ENCODE measurements around the gene CUZD1. TPM values are rescaled to one million over a fixed set of nuclear protein-coding genes. Genes with fewer than 3 reads are reported as not detected.
"Not testable (repeated sequence)": the region's sequence is repeated elsewhere in the genome, so short reads cannot be mapped to it uniquely, and the experiment has no call there.

The CUZD1 gene
- total RNA-seq, 1 donor = 0.42 TPM

DNA sequence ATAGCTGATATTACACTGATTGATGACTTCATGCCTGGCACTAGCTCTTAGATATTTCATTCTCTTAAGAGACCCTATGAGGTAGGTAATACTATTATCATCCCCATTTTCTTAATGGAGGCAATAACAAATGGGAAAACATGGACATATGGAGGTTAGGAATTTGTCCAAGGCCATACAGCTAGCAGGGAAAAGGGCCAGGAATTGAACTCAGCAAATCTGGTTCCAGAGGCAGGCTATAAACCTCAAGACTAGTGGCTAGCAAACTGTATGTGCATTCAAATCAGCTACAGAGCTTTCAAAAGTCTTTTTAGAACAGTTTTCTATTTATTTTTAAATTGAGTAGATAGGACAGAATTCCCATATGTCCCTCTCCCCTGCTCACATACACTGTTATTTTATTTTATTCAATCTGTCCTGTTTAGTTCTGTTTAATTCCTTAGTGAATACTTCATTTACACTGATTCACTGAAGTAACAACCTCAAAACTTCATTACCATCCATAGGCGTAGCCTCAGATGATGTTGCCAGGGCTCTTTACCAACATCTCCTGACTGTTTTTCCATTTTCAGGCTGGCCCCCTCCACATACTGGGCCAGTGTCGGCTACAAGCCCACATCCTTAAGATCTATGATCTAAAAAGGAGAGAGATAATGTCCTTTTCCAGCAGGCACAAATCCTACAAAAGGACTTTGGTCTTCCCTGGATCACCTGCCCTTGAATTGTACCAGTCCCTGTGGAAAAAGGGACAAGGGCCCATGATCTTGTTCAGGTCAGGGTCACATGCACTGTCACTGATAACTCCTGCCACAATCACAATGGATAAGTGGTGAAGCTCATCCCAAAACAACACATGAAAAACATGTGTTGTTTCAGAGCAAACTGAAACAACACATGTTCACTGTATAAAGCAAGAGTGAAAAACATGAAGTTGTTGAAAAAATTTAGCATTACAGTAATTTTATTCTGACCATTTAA, 17.8 kb upstream of the CUZD1 start:
- H3K4me3 ChIP-seq (ENCODE audit: low read length) = no peak overlapping the region
- H3K9me3 ChIP-seq (ENCODE audit: low read depth, low read length) = no peaks in the 10 kb centered on the region
- H3K4me1 ChIP-seq (ENCODE audit: insufficient read depth, low read length) = no peaks in the 10 kb centered on the region
- no peaks in the 10 kb centered on the region for H3K27me3 ChIP-seq (ENCODE audit: insufficient read depth, low read length)

DNA sequence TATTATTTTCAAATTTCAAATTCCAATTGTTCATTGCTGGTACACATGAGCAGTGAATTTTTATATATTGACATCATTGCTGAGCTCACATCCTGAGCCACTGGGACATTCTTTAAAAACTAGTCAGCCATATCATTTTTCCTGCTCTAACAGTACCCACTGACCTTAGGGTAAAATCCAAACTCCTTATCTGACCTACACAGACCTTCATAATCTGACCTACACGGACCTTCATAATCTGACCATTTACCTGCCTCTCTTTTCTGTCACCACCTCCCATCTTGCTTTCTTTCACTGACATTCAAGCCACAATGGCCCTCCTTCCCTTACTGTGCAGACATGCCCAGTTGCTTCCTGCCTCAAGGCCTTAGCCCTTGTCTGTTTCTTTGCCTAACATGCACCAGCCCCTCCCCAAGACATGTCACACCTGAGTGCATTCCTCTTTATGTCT, 16.1 kb upstream of the CUZD1 start:
- Histone ChIP-seq H3K4me3 (ENCODE audit: low read length) (no peak overlapping the region), H3K27me3 (ENCODE audit: insufficient read depth, low read length) (no peaks in the 10 kb centered on the region), H3K4me1 (ENCODE audit: insufficient read depth, low read length) (no peaks in the 10 kb centered on the region), H3K9me3 (ENCODE audit: low read depth, low read length) (no peaks in the 10 kb centered on the region)

DNA sequence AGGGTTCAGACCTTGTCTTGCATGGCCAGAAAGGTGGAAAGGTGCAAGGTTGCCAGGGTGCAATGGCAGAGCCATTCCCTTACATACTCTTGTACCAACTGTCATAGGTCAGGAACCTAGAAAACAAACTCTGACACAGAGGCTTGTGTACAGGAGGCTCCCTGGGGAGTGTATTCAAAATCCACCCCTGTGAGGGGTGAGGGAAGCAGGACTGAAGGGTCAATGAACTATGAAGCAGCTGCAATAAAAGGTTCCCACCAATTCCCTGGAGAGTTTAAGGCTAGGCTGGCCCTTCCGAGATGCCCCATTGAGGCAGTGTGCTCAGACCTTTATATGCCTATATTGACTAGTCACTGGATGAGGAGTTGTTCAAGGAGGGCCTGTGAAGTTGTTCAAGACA, 13.9 kb upstream of the CUZD1 start:
- H3K9me3 ChIP-seq (ENCODE audit: low read depth, low read length) = no peaks in the 10 kb centered on the region
- no peaks in the 10 kb centered on the region for H3K4me1 ChIP-seq (ENCODE audit: insufficient read depth, low read length)
- H3K27me3 ChIP-seq (ENCODE audit: insufficient read depth, low read length) = no peaks in the 10 kb centered on the region
- no peak overlapping the region for H3K4me3 ChIP-seq (ENCODE audit: low read length)

DNA sequence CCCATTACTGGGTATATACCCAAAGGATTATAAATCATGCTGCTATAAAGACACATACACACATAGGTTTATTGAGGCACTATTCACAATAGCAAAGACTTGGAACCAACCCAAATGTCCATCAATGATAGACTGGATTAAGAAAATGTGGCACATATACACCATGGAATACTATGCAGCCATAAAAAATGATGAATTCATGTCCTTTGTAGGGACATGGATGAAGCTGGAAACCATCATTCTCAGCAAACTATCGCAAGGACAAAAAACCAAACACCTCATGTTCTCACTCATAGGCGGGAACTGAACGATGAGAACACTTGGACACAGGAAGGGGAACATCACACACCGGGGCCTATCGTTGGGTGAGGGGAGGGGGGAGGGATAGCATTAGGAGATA, 12.4 kb upstream of the CUZD1 start:
- H3K9me3 ChIP-seq (ENCODE audit: low read depth, low read length); H3K27me3 ChIP-seq (ENCODE audit: insufficient read depth, low read length); H3K4me1 ChIP-seq (ENCODE audit: insufficient read depth, low read length); H3K4me3 ChIP-seq (ENCODE audit: low read length): not testable (repeated sequence)

- Histone ChIP-seq H3K27me3 (ENCODE audit: insufficient read depth, low read length) (no peaks in the 10 kb centered on the region), H3K9me3 (ENCODE audit: low read depth, low read length) (no peaks in the 10 kb centered on the region), H3K4me1 (ENCODE audit: insufficient read depth, low read length) (no peaks in the 10 kb centered on the region), H3K4me3 (ENCODE audit: low read length) (no peak overlapping the region)
Observed at GRCh38 chr10:122856902-122857301, 11.2 kb upstream of the CUZD1 start.

DNA sequence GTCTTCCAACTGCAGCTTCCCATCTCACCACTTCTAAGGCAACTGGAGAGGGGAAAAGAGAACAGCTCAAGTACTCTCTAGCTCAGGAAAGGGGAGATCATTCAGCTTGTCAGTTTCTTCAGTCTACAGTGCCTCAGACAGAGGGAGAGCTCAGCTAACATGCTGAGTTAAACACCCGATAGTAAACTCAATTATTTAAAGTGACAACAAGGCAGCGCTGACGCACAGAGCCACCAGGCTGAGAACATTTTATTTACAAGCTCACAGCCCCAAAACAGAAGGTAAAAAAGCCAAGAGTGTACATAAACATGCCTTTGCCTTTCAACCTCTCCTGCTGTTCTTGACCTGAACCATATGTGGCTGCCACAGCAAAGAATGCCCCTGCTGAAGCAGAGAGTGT, 10.1 kb upstream of the CUZD1 start:
- no peaks in the 10 kb centered on the region for H3K4me1 ChIP-seq (ENCODE audit: insufficient read depth, low read length)
- H3K4me3 ChIP-seq (ENCODE audit: low read length) = no peak overlapping the region
- H3K27me3 ChIP-seq (ENCODE audit: insufficient read depth, low read length) = no peaks in the 10 kb centered on the region
- H3K9me3 ChIP-seq (ENCODE audit: low read depth, low read length) = no peaks in the 10 kb centered on the region

GRCh38 chr10:122854648-122855047, 9.0 kb upstream of the CUZD1 start:
- Histone ChIP-seq H3K4me3 (ENCODE audit: low read length) (no peak overlapping the region), H3K9me3 (ENCODE audit: low read depth, low read length) (no peaks in the 10 kb centered on the region), H3K27me3 (ENCODE audit: insufficient read depth, low read length) (no peaks in the 10 kb centered on the region), H3K4me1 (ENCODE audit: insufficient read depth, low read length) (no peaks in the 10 kb centered on the region)

DNA sequence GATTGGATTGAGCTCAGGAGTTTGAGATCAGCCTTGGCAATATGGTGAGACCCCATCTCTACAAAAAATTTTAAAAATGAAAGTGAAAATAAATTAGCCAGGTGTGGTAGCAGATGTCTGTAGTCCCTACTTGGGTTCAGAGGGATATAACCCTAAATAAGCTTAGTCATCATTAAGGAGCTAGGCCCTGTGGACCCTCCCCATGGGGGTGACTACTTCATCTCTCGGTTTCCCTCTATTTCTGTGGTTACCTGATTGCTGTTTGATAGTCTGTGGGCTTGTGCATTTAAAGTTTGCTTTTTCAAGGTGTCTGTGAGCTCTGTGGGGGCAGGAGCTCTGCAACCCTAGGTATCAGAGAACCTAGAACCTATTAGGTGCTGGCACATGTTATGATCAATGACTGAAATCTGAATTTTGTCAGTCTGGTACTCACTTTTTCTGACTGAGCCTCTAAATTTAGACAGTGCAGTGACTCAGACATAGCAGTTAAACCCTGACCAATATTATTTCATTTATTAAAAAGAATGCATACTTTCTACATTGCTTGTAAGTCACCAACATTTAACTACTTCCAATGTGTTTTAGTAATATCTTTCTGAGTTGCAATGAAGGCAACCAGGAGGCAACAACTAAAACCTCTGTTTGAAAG, 8.1 kb upstream of the CUZD1 start:
- H3K27me3 ChIP-seq (ENCODE audit: insufficient read depth, low read length) = no peaks in the 10 kb centered on the region
- no peaks in the 10 kb centered on the region for H3K4me1 ChIP-seq (ENCODE audit: insufficient read depth, low read length)
- H3K4me3 ChIP-seq (ENCODE audit: low read length) = no peak overlapping the region
- no peaks in the 10 kb centered on the region for H3K9me3 ChIP-seq (ENCODE audit: low read depth, low read length)

DNA sequence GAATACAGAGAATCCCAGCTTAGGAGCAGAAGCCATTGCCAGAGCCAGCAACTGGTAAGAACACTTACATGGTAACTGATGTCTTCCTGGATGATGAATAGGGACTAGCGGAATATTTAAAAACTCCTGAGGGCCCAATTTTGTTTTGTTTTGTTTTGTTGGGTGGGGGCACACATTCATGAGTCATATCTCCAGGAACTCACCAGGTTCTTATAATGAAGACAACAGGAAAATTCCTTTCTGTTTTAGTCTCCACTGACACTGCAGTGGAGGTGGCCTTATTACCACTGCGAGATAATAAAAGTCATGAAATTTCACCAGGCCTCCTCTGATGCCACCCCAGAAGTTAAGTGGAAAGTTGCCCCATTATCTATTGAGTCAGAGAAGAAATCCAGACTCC, 6.6 kb upstream of the CUZD1 start:
- H3K9me3 ChIP-seq (ENCODE audit: low read depth, low read length) = no peaks in the 10 kb centered on the region
- no peaks in the 10 kb centered on the region for H3K4me1 ChIP-seq (ENCODE audit: insufficient read depth, low read length)
- H3K27me3 ChIP-seq (ENCODE audit: insufficient read depth, low read length) = no peaks in the 10 kb centered on the region
- no peak overlapping the region for H3K4me3 ChIP-seq (ENCODE audit: low read length)

DNA sequence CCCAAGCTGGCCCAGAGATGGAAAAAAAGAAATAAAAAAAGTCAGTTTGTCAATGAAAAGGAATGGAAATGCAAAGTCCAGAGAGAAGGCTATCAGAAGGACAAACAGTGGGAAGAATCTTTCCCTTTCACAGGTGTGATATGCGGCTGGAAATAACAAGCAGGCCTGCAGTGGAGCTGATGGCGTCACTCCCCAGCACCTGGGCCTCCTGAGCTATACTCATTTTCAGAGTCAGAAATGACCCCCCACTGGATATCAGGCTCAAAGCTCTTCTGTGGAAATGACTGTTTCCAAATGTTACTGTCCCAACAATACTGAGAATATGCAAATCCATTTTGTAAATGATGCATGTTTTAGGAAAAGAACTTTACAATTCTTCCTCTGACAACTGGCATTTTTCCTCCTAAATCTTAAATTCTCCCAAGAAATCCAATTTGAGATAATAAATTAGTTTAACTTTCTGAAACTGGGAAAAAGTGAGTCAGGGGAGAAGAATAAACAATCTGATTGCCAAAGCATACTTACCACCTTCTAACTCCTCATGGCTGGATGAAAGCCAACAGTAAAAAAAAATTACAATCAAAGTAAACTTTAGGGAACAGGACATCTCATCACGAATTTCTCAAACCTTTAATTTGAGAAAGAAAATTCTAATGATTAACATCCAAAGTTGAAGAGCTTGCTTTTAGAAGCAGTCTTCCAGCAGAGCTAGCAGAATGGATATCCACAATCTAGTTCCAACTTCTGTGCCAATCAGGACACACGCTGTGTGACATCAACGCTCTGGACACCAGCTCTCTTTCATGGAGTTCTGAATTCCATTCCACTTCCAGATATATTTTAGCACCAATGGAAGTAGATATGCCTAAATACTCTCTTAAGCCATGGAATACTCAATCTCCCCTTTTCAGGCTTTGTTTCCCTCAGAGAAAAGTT, 5.3 kb upstream of the CUZD1 start:
- Histone ChIP-seq H3K27me3 (ENCODE audit: insufficient read depth, low read length) (no peaks in the 10 kb centered on the region), H3K9me3 (ENCODE audit: low read depth, low read length) (no peaks in the 10 kb centered on the region), H3K4me3 (ENCODE audit: low read length) (no peak overlapping the region), H3K4me1 (ENCODE audit: insufficient read depth, low read length) (no peaks in the 10 kb centered on the region)

DNA sequence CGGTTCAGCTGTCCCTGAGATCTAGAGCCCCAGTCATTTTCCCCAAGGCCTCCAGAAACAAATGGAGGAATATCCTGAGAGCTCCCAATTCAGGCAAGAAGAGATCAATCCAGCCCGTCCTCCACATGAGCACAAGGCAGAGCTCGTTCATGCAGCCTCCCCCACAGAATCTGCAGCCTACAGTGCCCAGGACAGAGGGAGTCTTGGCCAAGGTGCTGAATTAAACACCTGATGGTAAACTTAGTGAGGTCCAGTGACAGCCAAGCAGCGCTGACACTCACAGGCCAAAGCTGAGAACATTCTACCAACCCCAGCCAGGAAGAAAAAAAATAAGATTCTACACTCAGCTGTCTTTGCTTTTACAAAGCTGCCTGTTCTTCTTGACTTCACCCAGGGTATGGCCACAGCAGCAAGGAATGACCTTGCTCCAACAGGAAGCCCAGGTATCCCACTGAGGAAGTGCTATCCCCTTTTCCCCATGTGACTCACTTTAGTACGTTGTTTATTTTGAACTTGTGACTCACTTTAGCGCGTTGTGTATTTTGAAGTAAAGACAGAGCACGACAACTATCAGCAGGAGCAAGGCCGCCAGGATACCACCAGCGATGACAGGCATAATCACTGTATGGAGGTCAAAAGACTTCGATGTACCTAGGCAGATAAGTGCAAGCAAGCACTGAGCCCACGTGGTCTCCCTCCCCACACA, 4.4 kb upstream of the CUZD1 start:
- Histone ChIP-seq H3K27me3 (ENCODE audit: insufficient read depth, low read length) (no peaks in the 10 kb centered on the region), H3K4me3 (ENCODE audit: low read length) (no peak overlapping the region)

DNA sequence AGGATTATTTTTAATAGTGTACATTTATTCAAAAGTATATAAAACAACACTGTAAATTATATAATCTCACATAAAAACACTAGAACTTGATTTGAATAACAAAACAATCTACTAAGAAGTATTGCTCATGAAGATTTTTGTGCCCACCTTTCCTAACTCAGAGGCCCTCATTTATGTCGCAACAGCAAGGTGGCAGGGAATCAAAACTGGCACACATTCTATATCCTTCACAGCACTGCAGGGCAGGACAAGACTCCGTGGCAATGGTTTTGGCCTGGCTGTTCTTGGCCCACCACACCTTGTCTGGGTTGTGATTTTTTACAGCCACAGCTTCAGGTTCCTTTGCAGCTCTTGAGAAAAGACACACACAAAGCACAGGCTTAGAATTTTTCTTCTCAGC, 3.4 kb upstream of the CUZD1 start:
- no peak overlapping the region for H3K4me3 ChIP-seq (ENCODE audit: low read length)
- H3K9me3 ChIP-seq (ENCODE audit: low read depth, low read length) = no peaks in the 10 kb centered on the region
- no peaks in the 10 kb centered on the region for H3K27me3 ChIP-seq (ENCODE audit: insufficient read depth, low read length)
- no peaks in the 10 kb centered on the region for H3K4me1 ChIP-seq (ENCODE audit: insufficient read depth, low read length)

More for the DNA sequence above, 4.4 kb upstream of the CUZD1 start:
- H3K4me1 ChIP-seq (ENCODE audit: insufficient read depth, low read length) = no peaks in the 10 kb centered on the region
- H3K9me3 ChIP-seq (ENCODE audit: low read depth, low read length) = no peaks in the 10 kb centered on the region

DNA sequence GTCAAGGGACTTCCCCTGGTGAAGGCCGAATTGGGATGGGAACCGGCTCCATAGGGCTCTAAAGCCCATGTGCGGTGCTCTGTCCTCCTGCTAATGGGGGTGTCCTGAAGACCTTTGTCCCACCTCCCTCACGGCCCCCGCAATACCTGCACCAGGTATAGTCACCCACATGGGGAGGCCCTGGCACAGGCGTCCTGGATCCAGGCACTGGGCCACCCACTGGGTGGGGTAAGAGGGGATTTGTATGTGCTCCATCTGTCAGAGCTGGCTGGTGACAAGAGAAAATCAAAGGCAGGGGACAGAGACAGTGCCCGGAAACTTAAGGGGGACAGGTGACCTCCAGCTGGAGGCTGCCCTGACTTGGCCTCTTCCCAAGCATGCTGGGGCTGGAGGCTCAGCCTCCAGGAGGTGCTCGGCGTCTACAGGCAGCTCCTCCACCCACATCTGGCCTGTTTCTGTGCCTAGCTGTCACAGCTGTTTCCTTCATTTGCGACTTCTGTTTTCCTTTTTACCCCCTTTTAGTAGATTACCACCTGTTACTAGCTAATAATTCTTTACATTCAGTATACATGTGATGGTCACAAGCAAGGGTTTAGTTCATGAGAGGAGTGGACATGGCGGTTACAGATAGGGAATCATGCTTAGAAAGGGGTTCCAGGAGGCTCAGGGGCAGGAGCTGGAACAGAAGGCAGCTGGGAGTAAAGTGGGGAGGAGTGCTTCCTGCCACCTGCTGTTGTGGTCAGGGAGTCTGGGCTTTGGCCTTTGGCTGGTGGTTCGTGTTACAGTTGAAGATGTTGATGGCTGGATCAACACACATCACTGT, 2.3 kb upstream of the CUZD1 start:
- Histone ChIP-seq H3K4me3 (ENCODE audit: low read length) (no peak overlapping the region), H3K27me3 (ENCODE audit: insufficient read depth, low read length) (no peaks in the 10 kb centered on the region), H3K9me3 (ENCODE audit: low read depth, low read length) (peaks cover 4% of the 10 kb centered on the region), H3K4me1 (ENCODE audit: insufficient read depth, low read length) (no peaks in the 10 kb centered on the region)

GRCh38 chr10:122844146-122844545, 1.5 kb downstream of the CUZD1 start:
- Histone ChIP-seq H3K27me3 (ENCODE audit: insufficient read depth, low read length) (no peaks in the 10 kb centered on the region), H3K9me3 (ENCODE audit: low read depth, low read length) (peaks cover 6% of the 10 kb centered on the region), H3K4me1 (ENCODE audit: insufficient read depth, low read length) (no peaks in the 10 kb centered on the region), H3K4me3 (ENCODE audit: low read length) (no peak overlapping the region)
